ENCODE measurements around the gene SMAD9.

Gene SMAD9

GRCh38 chr13:36872621-36873020 is 47.4 kb downstream of the SMAD9 start:
- Histone ChIP-seq H3K27ac (ENCODE audit: low read depth in 2 of 2, low read length in 2 of 2) (no peak overlapping the region), H3K27me3 (ENCODE audit: control insufficient read depth in 2 of 2, insufficient read depth in 2 of 2, low read length in 2 of 2) (no peaks in the 10 kb centered on the region), H3K9me3 (ENCODE audit: control insufficient read depth in 2 of 2, low read length in 2 of 2) (no peaks in the 10 kb centered on the region), H3K4me1 (ENCODE audit: control insufficient read depth in 2 of 2, insufficient read depth in 2 of 2, low read length in 2 of 2) (peaks cover 0 to 6% of the 10 kb centered on the region in 2 donors), H3K4me3 (ENCODE audit: low read length in 2 of 2) (no peak overlapping the region), H3K36me3 (ENCODE audit: control insufficient read depth in 2 of 2, insufficient read depth in 2 of 2, low read length in 2 of 2) (peaks cover 0 to 4% of the 10 kb centered on the region in 2 donors), H3K9ac (ENCODE audit: low read depth in 1 of 2, low read length in 2 of 2) (no peak overlapping the region)

GRCh38 chr13:36870050-36870692 is 49.9 kb downstream of the SMAD9 start:
- no peaks in the 10 kb centered on the region for H3K27me3 ChIP-seq (ENCODE audit: control insufficient read depth in 2 of 2, insufficient read depth in 2 of 2, low read length in 2 of 2)
- peaks cover 0 to 8% of the 10 kb centered on the region in 2 donors for H3K36me3 ChIP-seq (ENCODE audit: control insufficient read depth in 2 of 2, insufficient read depth in 2 of 2, low read length in 2 of 2)
- peak overlapping the region in 1 of 2 donors; percentile 40 for H3K27ac ChIP-seq (ENCODE audit: low read depth in 2 of 2, low read length in 2 of 2)
- H3K9me3 ChIP-seq (ENCODE audit: control insufficient read depth in 2 of 2, low read length in 2 of 2), result no peaks in the 10 kb centered on the region
- no peak overlapping the region for H3K9ac ChIP-seq (ENCODE audit: low read depth in 1 of 2, low read length in 2 of 2)
- no peak overlapping the region for H3K4me3 ChIP-seq (ENCODE audit: low read length in 2 of 2)
- peaks cover 0 to 9% of the 10 kb centered on the region in 2 donors for H3K4me1 ChIP-seq (ENCODE audit: control insufficient read depth in 2 of 2, insufficient read depth in 2 of 2, low read length in 2 of 2)

- no peaks in the 10 kb centered on the region for H3K9me3 ChIP-seq (ENCODE audit: control insufficient read depth in 2 of 2, low read length in 2 of 2)
- no peaks in the 10 kb centered on the region for H3K27me3 ChIP-seq (ENCODE audit: control insufficient read depth in 2 of 2, insufficient read depth in 2 of 2, low read length in 2 of 2)
- no peak overlapping the region for H3K9ac ChIP-seq (ENCODE audit: low read depth in 1 of 2, low read length in 2 of 2)
- no peak overlapping the region for H3K4me3 ChIP-seq (ENCODE audit: low read length in 2 of 2)
- H3K36me3 ChIP-seq (ENCODE audit: control insufficient read depth in 2 of 2, insufficient read depth in 2 of 2, low read length in 2 of 2), result peaks cover 0 to 4% of the 10 kb centered on the region in 2 donors
- H3K4me1 ChIP-seq (ENCODE audit: control insufficient read depth in 2 of 2, insufficient read depth in 2 of 2, low read length in 2 of 2), result peaks cover 0 to 9% of the 10 kb centered on the region in 2 donors
- H3K27ac ChIP-seq (ENCODE audit: low read depth in 2 of 2, low read length in 2 of 2), result no peak overlapping the region
These were observed 53.8 kb downstream of the SMAD9 start for GRCh38 chr13:36866232-36866631.

- Histone ChIP-seq H3K36me3 (ENCODE audit: control insufficient read depth in 2 of 2, insufficient read depth in 2 of 2, low read length in 2 of 2) (peaks cover 0 to 4% of the 10 kb centered on the region in 2 donors), H3K27me3 (ENCODE audit: control insufficient read depth in 2 of 2, insufficient read depth in 2 of 2, low read length in 2 of 2) (no peaks in the 10 kb centered on the region), H3K9me3 (ENCODE audit: control insufficient read depth in 2 of 2, low read length in 2 of 2) (no peaks in the 10 kb centered on the region), H3K27ac (ENCODE audit: low read depth in 2 of 2, low read length in 2 of 2) (no peak overlapping the region), H3K4me3 (ENCODE audit: low read length in 2 of 2) (no peak overlapping the region), H3K9ac (ENCODE audit: low read depth in 1 of 2, low read length in 2 of 2) (no peak overlapping the region), H3K4me1 (ENCODE audit: control insufficient read depth in 2 of 2, insufficient read depth in 2 of 2, low read length in 2 of 2) (peaks cover 0 to 5% of the 10 kb centered on the region in 2 donors)
These were observed 54.8 kb downstream of the SMAD9 start for GRCh38 chr13:36865265-36865664.

GRCh38 chr13:36862722-36863121 is 57.3 kb downstream of the SMAD9 start:
- no peaks in the 10 kb centered on the region for H3K27me3 ChIP-seq (ENCODE audit: control insufficient read depth in 2 of 2, insufficient read depth in 2 of 2, low read length in 2 of 2)
- H3K4me3 ChIP-seq (ENCODE audit: low read length in 2 of 2), result no peak overlapping the region
- H3K4me1 ChIP-seq (ENCODE audit: control insufficient read depth in 2 of 2, insufficient read depth in 2 of 2, low read length in 2 of 2), result peaks cover 0 to 4% of the 10 kb centered on the region in 2 donors
- H3K36me3 ChIP-seq (ENCODE audit: control insufficient read depth in 2 of 2, insufficient read depth in 2 of 2, low read length in 2 of 2), result peaks cover 0 to 4% of the 10 kb centered on the region in 2 donors
- H3K9me3 ChIP-seq (ENCODE audit: control insufficient read depth in 2 of 2, low read length in 2 of 2), result no peaks in the 10 kb centered on the region
- H3K9ac ChIP-seq (ENCODE audit: low read depth in 1 of 2, low read length in 2 of 2), result no peak overlapping the region
- no peak overlapping the region for H3K27ac ChIP-seq (ENCODE audit: low read depth in 2 of 2, low read length in 2 of 2)

GRCh38 chr13:36862002-36862685 is 57.9 kb downstream of the SMAD9 start:
- no peaks in the 10 kb centered on the region for H3K27me3 ChIP-seq (ENCODE audit: control insufficient read depth in 2 of 2, insufficient read depth in 2 of 2, low read length in 2 of 2)
- no peak overlapping the region for H3K27ac ChIP-seq (ENCODE audit: low read depth in 2 of 2, low read length in 2 of 2)
- H3K9me3 ChIP-seq (ENCODE audit: control insufficient read depth in 2 of 2, low read length in 2 of 2), result no peaks in the 10 kb centered on the region
- no peak overlapping the region for H3K4me3 ChIP-seq (ENCODE audit: low read length in 2 of 2)
- no peak overlapping the region for H3K9ac ChIP-seq (ENCODE audit: low read depth in 1 of 2, low read length in 2 of 2)
- H3K36me3 ChIP-seq (ENCODE audit: control insufficient read depth in 2 of 2, insufficient read depth in 2 of 2, low read length in 2 of 2), result peaks cover 0 to 4% of the 10 kb centered on the region in 2 donors
- peaks cover 0 to 4% of the 10 kb centered on the region in 2 donors for H3K4me1 ChIP-seq (ENCODE audit: control insufficient read depth in 2 of 2, insufficient read depth in 2 of 2, low read length in 2 of 2)

- no peak overlapping the region for H3K9ac ChIP-seq (ENCODE audit: low read depth in 1 of 2, low read length in 2 of 2)
- no peaks in the 10 kb centered on the region for H3K27me3 ChIP-seq (ENCODE audit: control insufficient read depth in 2 of 2, insufficient read depth in 2 of 2, low read length in 2 of 2)
- H3K36me3 ChIP-seq (ENCODE audit: control insufficient read depth in 2 of 2, insufficient read depth in 2 of 2, low read length in 2 of 2), result no peaks in the 10 kb centered on the region
- H3K9me3 ChIP-seq (ENCODE audit: control insufficient read depth in 2 of 2, low read length in 2 of 2), result no peaks in the 10 kb centered on the region
- no peaks in the 10 kb centered on the region for H3K4me1 ChIP-seq (ENCODE audit: control insufficient read depth in 2 of 2, insufficient read depth in 2 of 2, low read length in 2 of 2)
- no peak overlapping the region for H3K4me3 ChIP-seq (ENCODE audit: low read length in 2 of 2)
- H3K27ac ChIP-seq (ENCODE audit: low read depth in 2 of 2, low read length in 2 of 2), result no peak overlapping the region
These were observed 60.8 kb downstream of the SMAD9 start for GRCh38 chr13:36859259-36859658.

- no peaks in the 10 kb centered on the region for H3K27me3 ChIP-seq (ENCODE audit: control insufficient read depth in 2 of 2, insufficient read depth in 2 of 2, low read length in 2 of 2)
- no peak overlapping the region for H3K27ac ChIP-seq (ENCODE audit: low read depth in 2 of 2, low read length in 2 of 2)
- no peaks in the 10 kb centered on the region for H3K4me1 ChIP-seq (ENCODE audit: control insufficient read depth in 2 of 2, insufficient read depth in 2 of 2, low read length in 2 of 2)
- H3K4me3 ChIP-seq (ENCODE audit: low read length in 2 of 2), result no peak overlapping the region
- no peak overlapping the region for H3K9ac ChIP-seq (ENCODE audit: low read depth in 1 of 2, low read length in 2 of 2)
- H3K9me3 ChIP-seq (ENCODE audit: control insufficient read depth in 2 of 2, low read length in 2 of 2), result no peaks in the 10 kb centered on the region
- H3K36me3 ChIP-seq (ENCODE audit: control insufficient read depth in 2 of 2, insufficient read depth in 2 of 2, low read length in 2 of 2), result peaks cover 3% of the 10 kb centered on the region in 2 donors
These were observed 61.7 kb downstream of the SMAD9 start for GRCh38 chr13:36858290-36858689.

- Histone ChIP-seq H3K27me3 (ENCODE audit: control insufficient read depth in 2 of 2, insufficient read depth in 2 of 2, low read length in 2 of 2) (no peaks in the 10 kb centered on the region), H3K9me3 (ENCODE audit: control insufficient read depth in 2 of 2, low read length in 2 of 2) (no peaks in the 10 kb centered on the region), H3K4me3 (ENCODE audit: low read length in 2 of 2) (no peak overlapping the region), H3K27ac (ENCODE audit: low read depth in 2 of 2, low read length in 2 of 2) (no peak overlapping the region), H3K36me3 (ENCODE audit: control insufficient read depth in 2 of 2, insufficient read depth in 2 of 2, low read length in 2 of 2) (peaks cover 4% of the 10 kb centered on the region in 2 donors), H3K4me1 (ENCODE audit: control insufficient read depth in 2 of 2, insufficient read depth in 2 of 2, low read length in 2 of 2) (no peaks in the 10 kb centered on the region), H3K9ac (ENCODE audit: low read depth in 1 of 2, low read length in 2 of 2) (no peak overlapping the region)
These were observed 62.8 kb downstream of the SMAD9 start for GRCh38 chr13:36857253-36857652.

GRCh38 chr13:36850790-36851438 is 69.1 kb downstream of the SMAD9 start:
- H3K27ac ChIP-seq (ENCODE audit: low read depth in 2 of 2, low read length in 2 of 2), result no peak overlapping the region
- peaks cover 4% of the 10 kb centered on the region in 2 donors for H3K36me3 ChIP-seq (ENCODE audit: control insufficient read depth in 2 of 2, insufficient read depth in 2 of 2, low read length in 2 of 2)
- H3K9ac ChIP-seq (ENCODE audit: low read depth in 1 of 2, low read length in 2 of 2), result no peak overlapping the region
- H3K9me3 ChIP-seq (ENCODE audit: control insufficient read depth in 2 of 2, low read length in 2 of 2), result no peaks in the 10 kb centered on the region
- H3K4me3 ChIP-seq (ENCODE audit: low read length in 2 of 2), result no peak overlapping the region
- H3K27me3 ChIP-seq (ENCODE audit: control insufficient read depth in 2 of 2, insufficient read depth in 2 of 2, low read length in 2 of 2), result no peaks in the 10 kb centered on the region
- no peaks in the 10 kb centered on the region for H3K4me1 ChIP-seq (ENCODE audit: control insufficient read depth in 2 of 2, insufficient read depth in 2 of 2, low read length in 2 of 2)

All from mucosa of rectum (tissue), 2 donors.